Measurements from ENCODE around the gene CPNE4. TPM values are rescaled to one million over a fixed set of nuclear protein-coding genes. Genes with fewer than 3 reads are reported as not detected.

CPNE4 gene
- total and polyA plus RNA-seq, 2 donors (not counting 3 experiments of a cell fraction or from before 2014, with no cell fraction given), result not detected

- Histone ChIP-seq H3K9me3 (replicated peaks; ENCODE audit: control insufficient read depth, insufficient read depth, low read length) (no peaks in the 10 kb centered on the region), H3K79me2 (ENCODE audit: control insufficient read depth, insufficient read depth, low read length) (no peaks in the 10 kb centered on the region), H3K27me3 (ENCODE audit: control insufficient read depth in 2 of 2, insufficient read depth in 2 of 2, low read length in 2 of 2) (no peaks in the 10 kb centered on the region), H3K36me3 (ENCODE audit: control insufficient read depth in 2 of 2, extremely low read depth in 1 of 2, insufficient read depth in 2 of 2, low read length in 2 of 2) (no peaks in the 10 kb centered on the region), H2AFZ (ENCODE audit: low read depth, low read length) (no peak overlapping the region), H3K9ac (replicated peaks; ENCODE audit: extremely low read depth, insufficient read depth, low read length) (no peak overlapping the region), H3K4me1 (ENCODE audit: control insufficient read depth, extremely low read depth, insufficient read depth, low read length) (no peaks in the 10 kb centered on the region), H3K9me1 (replicated peaks; ENCODE audit: control insufficient read depth, extremely low read depth, insufficient read depth, low read length) (no peaks in the 10 kb centered on the region), H4K20me1 (replicated peaks; ENCODE audit: control insufficient read depth, extremely low read depth, insufficient read depth, low read length) (no peaks in the 10 kb centered on the region), H3K4me2 (ENCODE audit: insufficient read depth, low read length) (no peak overlapping the region), H3K4me3 (replicated peaks in 1 of 3; ENCODE audit: insufficient read depth in 1 of 3, low read depth in 1 of 3, low read length in 3 of 3) (no peak overlapping the region), H3K27ac (ENCODE audit: insufficient read depth, low read depth, low read length) (no peak overlapping the region)
- intact Hi-C loops (cut with micrococcal nuclease) (no loop called here), dilution Hi-C loops (cut with MboI; ENCODE audit: extremely low pct_ligation_motif_present, low sequenced_read_pairs) (no loop called here)
- CTCF ChIA-PET, result interaction anchor here (1.1 kb wide), 1 partner anchor 8 kb away, joined by 3 read pairs; no protein-coding TSS in a partner anchor
- POLR2A ChIA-PET, result no interaction called here
- BruUV-seq (replicated peaks), result no TSS peak
- FAIRE-seq (no peak), DNase-seq (ENCODE audit: low read depth, low spot score) (no peak)
- TF ChIP-seq GATA2 (IDR thresholded peaks at IDR 0.05; ENCODE audit: insufficient read depth, insufficient read length, low read depth, low read length) (no peak), JUN (IDR thresholded peaks at IDR 0.05; ENCODE audit: borderline replicate concordance, insufficient read depth, insufficient read length, low read depth) (no peak), MAX (IDR thresholded peaks at IDR 0.05; ENCODE audit: insufficient read depth, insufficient read length) (no peak), CTCF (IDR thresholded peaks at IDR 0.05; ENCODE audit: extremely low read depth in 1 of 2, insufficient read depth in 1 of 2, low read depth in 1 of 2, low read length in 2 of 2) (no peak), MYC (IDR thresholded peaks at IDR 0.05; ENCODE audit: low read depth, low read length) (no peak), POLR2AphosphoS5 (IDR thresholded peaks at IDR 0.05; ENCODE audit: insufficient read depth, low read depth, low read length) (no peak), EZH2 (IDR thresholded peaks at IDR 0.05; ENCODE audit: borderline replicate concordance, low read depth, low read length, severe bottlenecking) (no peak), POLR2A (IDR thresholded peaks at IDR 0.05; ENCODE audit: low read depth, low read length) (no peak), FOS (IDR thresholded peaks at IDR 0.05; ENCODE audit: borderline replicate concordance, insufficient read depth, low read length) (no peak)
Measured at GRCh38 chr3:131701153-131701770, 333.6 kb downstream of the CPNE4 start.

All from endothelial cell of umbilical vein (primary cell).